GM21360 (cell line): ENCODE results near the gene CCR9.

Experiments used
- ATAC-seq: cut with Tn5 transposase; IDR thresholded peaks from one replicate; pipeline ENCODE4 v1.9.1; 2021; ENCODE audit warnings: mild to moderate bottlenecking, moderate library complexity; ENCODE audit not compliant: unreplicated experiment

CCR9 gene

GRCh38 chr3:45906681-45907407 lies 20.5 kb downstream of the CCR9 start:
- ATAC-seq = no peak

- ATAC-seq = no peak
These were observed 21.7 kb downstream of the CCR9 start for GRCh38 chr3:45907769-45908705.

- no peak for ATAC-seq
These were observed 22.4 kb downstream of the CCR9 start for GRCh38 chr3:45908761-45909160.

GRCh38 chr3:45909542-45909941 lies 23.2 kb downstream of the CCR9 start:
- no peak for ATAC-seq

GRCh38 chr3:45910892-45911291 lies 24.5 kb downstream of the CCR9 start:
- no peak for ATAC-seq

GRCh38 chr3:45911511-45912226 lies 25.3 kb downstream of the CCR9 start:
- ATAC-seq = no peak

- ATAC-seq = no peak
These were observed 26.1 kb downstream of the CCR9 start for GRCh38 chr3:45912435-45912834.

GRCh38 chr3:45914362-45915058 lies 28.2 kb downstream of the CCR9 start:
- no peak for ATAC-seq

GRCh38 chr3:45915059-45915439 lies 28.7 kb downstream of the CCR9 start:
- no peak for ATAC-seq

- peak; percentile 79 for ATAC-seq
These were observed 29.3 kb downstream of the CCR9 start for GRCh38 chr3:45915518-45916231.

- no peak for ATAC-seq
These were observed 31.0 kb downstream of the CCR9 start for GRCh38 chr3:45917146-45917898.

GRCh38 chr3:45921158-45922038 lies 35.1 kb downstream of the CCR9 start:
- no peak for ATAC-seq

- no peak for ATAC-seq
These were observed 35.6 kb downstream of the CCR9 start for GRCh38 chr3:45922039-45922326.

- no peak for ATAC-seq
These were observed 36.7 kb downstream of the CCR9 start for GRCh38 chr3:45922950-45923590.

- no peak for ATAC-seq
These were observed 37.4 kb downstream of the CCR9 start for GRCh38 chr3:45923755-45924154.

GRCh38 chr3:45927881-45928280 lies 41.5 kb downstream of the CCR9 start:
- ATAC-seq = no peak

GRCh38 chr3:45929042-45929679 lies 42.8 kb downstream of the CCR9 start:
- ATAC-seq = no peak

- ATAC-seq = no peak
These were observed 45.2 kb downstream of the CCR9 start for GRCh38 chr3:45931496-45931895.
